Fibroblast of lung (primary cell): Measurements from ENCODE around the gene ZNF512B.

Source experiments
- CTCF ChIP-seq, 2 donors: IDR thresholded peaks in 1 of 2; conservative IDR thresholded peaks in 1 of 2; 1 replicate in 1 of 2; 2 replicates in 1 of 2; pipeline ENCODE4 v1.5.1; 2011 to 2012; ENCODE audit warnings: low read length in 2 of 2, control low read depth in 1 of 2, inconsistent platforms in 1 of 2, low read depth in 1 of 2, mild to moderate bottlenecking in 1 of 2
- EZH2 ChIP-seq: IDR thresholded peaks from 2 replicates; pipeline ENCODE4 v1.5.1; 2012; ENCODE audit warnings: low read length, control low read depth, mild to moderate bottlenecking; ENCODE audit errors: missing control alignments

DNA sequence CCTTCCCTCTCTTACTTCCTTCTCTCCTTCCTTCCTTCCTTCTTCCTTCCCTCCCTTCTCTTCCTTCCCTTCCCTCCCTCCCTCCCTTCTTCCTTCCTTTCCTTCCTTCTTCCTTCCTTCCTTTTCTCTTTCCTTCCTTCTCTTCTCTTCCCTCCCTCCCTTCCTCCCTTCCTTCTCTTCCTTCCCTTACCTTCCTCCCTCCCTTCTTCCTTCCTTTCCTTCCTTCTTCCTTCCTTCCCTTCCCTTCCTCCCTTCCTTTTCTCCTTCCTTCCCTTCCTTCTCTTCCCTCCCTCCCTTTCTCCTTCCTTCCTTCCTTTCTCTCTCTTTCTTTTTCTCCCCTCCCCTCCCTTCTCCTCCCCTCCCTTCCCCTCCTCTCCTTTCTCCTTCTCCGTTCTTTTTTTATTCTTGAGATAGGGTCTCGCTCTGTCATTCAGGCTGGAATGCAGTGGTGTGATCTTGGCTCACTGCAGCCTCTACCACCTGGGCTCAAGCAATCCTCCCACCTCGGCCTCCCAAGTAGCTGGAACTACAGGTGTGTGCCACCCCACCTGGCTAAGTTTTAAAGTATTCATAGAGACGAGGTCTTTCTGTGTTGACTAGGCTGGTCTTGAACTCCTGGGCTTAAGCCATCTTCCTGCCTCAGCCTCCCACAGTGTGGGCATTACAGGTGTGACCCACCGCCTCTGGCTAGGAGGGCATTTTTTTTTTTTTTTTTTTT is 1.1 kb upstream of the ZNF512B start:
- TF ChIP-seq CTCF (conservative IDR thresholded peaks at IDR 0.05 in 1 of 2, IDR thresholded peaks at IDR 0.05 in 1 of 2; ENCODE audit: low read depth in 1 of 2, low read length in 2 of 2) (no peak), EZH2 (no peak)
